Heart left ventricle (tissue), 13 donors: Measurements from ENCODE around the gene UBASH3A.

Source experiments
- POLR2A ChIP-seq, 2 donors: fragments of 450-650 bp; IDR thresholded peaks; one replicate each; pipeline ENCODE4 v1.6.1; 2017; ENCODE audit warnings: antibody characterized with exemption in 2 of 2, mild to moderate bottlenecking in 2 of 2, moderate library complexity in 2 of 2
- TF ChIP-seq, protein P1 (sequence below), 12 donors: fragments of 200-600 bp; sonication (generic) in 4 of 12; IDR thresholded peaks; one replicate each; pipeline versions ENCODE4 v1.5.0 to v1.8.0; 2018 to 2022; ENCODE audit warnings: antibody characterized with exemption in 12 of 12, mild to moderate bottlenecking in 5 of 12
- donor health status: ischemic (EF 13 %, LVEDD 7.1; RV severe dilation, severe dysfunction).
- donor health status: DM: no; HTN: yes; CAD: no.
- donor health status: DM: no; HTN: no; CAD: no.
- donor health status: ischemic (EF 25% LVEDD 6.9; RV normal size, moderate dysfunction).
- donor health status: ischemic (EF 25% LVEDD 5.7; RV mildly dilated, moderate dysfunction).
- donor health status: ischemic (EF 35%, LVEDD 5.7; RV mildly dilated, moderate dysfunction).
- donor health status: nonischemic (EF 11% LVEDD 7.7; RV severe dilation, severe dysfunction).
- donor health status: DM: yes; HTN: yes; CAD: no.
- donor health status: PGD.
- donor health status: ischemic (EF 29% LVEDD 5.4; RV normal size, mild dysfunction).
- donor health status: nonischemic (EF 23%, LVEDD 6.1; RV moderate dilation, normal function).

DNA sequence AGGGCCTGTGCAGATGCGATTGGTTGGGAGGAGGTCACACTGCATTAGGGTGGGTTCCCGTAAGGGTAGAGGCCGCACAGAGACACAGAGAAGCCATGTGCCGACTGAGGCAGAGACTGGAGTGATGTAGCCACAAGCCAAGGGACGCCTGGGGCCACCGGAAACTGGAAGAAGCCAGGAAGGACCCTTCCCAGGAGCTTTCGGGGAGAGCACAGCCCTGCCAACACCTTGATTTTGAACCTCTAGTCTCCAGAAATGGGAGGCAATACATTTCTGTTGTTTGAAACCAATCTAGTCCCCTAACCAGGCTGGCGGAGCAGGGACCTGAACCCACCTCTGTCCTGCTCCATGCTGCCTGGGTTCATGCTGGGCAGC, 10.8 kb downstream of the UBASH3A start:
- TF ChIP-seq, protein P1, sequence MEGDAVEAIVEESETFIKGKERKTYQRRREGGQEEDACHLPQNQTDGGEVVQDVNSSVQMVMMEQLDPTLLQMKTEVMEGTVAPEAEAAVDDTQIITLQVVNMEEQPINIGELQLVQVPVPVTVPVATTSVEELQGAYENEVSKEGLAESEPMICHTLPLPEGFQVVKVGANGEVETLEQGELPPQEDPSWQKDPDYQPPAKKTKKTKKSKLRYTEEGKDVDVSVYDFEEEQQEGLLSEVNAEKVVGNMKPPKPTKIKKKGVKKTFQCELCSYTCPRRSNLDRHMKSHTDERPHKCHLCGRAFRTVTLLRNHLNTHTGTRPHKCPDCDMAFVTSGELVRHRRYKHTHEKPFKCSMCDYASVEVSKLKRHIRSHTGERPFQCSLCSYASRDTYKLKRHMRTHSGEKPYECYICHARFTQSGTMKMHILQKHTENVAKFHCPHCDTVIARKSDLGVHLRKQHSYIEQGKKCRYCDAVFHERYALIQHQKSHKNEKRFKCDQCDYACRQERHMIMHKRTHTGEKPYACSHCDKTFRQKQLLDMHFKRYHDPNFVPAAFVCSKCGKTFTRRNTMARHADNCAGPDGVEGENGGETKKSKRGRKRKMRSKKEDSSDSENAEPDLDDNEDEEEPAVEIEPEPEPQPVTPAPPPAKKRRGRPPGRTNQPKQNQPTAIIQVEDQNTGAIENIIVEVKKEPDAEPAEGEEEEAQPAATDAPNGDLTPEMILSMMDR (IDR thresholded peaks at IDR 0.05) = no peak
- no peak for TF ChIP-seq POLR2A (IDR thresholded peaks at IDR 0.05)
